HEK293 (cell line): Measurements from ENCODE around the gene MVK.

ENCODE experiments used
- AEBP2 ChIP-seq: fragments of 450-650 bp; formaldehyde crosslinking; IDR thresholded peaks from 2 replicates; pipeline ENCODE4 v1.5.1; 2016; ENCODE audit warnings: missing biosample characterization, missing genetic modification characterization, borderline replicate concordance
- ZBTB20 ChIP-seq: fragments of 450-650 bp; formaldehyde crosslinking; IDR thresholded peaks from 2 replicates; pipeline ENCODE4 v1.5.1; 2016; ENCODE audit warnings: missing biosample characterization, missing genetic modification characterization
- ZNF521 ChIP-seq: fragments of 450-650 bp; formaldehyde crosslinking; IDR thresholded peaks from 2 replicates; pipeline ENCODE4 v1.5.1; 2017; ENCODE audit warnings: missing biosample characterization, mild to moderate bottlenecking, missing genetic modification characterization
- ZNF610 ChIP-seq: fragments of 450-650 bp; formaldehyde crosslinking; IDR thresholded peaks from 2 replicates; pipeline ENCODE4 v1.5.1; 2016; ENCODE audit warnings: missing biosample characterization, missing genetic modification characterization, borderline replicate concordance
- ZNF768 ChIP-seq: fragments of 450-650 bp; formaldehyde crosslinking; IDR thresholded peaks from 2 replicates; pipeline ENCODE4 v1.5.1; 2018; ENCODE audit warnings: missing biosample characterization, mild to moderate bottlenecking, missing genetic modification characterization
- TF ChIP-seq, protein P1 (sequence below): fragments of 450-650 bp; formaldehyde crosslinking; IDR thresholded peaks from 2 replicates; pipeline ENCODE4 v1.5.1; 2016; ENCODE audit warnings: missing biosample characterization, missing genetic modification characterization

DNA sequence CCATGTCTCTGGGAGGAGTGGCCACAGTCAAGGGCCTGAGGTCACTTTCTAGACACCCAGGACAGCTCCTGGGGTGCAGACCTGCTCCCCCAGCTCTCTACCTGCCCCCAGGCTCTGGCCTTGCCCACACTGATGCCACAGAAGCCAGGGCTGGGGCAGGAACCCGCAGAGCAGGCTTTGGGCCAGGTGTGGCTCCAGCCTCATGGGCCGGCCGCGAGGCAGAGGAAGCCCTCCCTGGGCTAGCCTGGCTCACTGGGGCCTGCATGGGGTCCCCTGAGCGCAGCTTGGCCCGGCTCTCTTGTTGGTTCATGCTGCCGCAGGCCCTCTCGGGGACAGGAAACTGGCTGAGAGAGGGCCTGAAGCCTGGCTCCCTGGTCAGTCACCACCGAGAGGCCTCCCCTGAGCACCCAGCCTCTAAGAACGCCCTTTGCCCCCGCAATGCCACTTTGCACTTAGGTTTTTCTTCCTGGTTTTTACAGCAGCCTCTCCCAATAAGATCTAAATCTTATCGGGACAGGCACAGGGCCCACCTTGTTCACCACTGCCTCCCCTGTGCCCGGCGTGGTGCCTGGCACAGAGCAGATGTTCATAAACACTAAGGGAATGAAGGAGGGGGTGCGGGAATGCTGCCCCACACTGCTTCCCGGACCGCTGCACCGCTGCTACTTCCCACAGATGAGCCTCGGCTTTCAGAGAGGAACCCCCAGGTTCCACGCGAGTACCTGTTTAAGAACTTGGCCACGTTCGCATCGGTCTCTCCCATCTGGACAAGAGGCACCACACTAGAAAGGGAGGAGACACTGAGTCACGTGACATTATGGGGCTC lies 15.0 kb upstream of the MVK start:
- TF ChIP-seq ZNF610 (tag by site-specific recombination) (no peak), ZBTB20 (no peak), ZNF521 (tag by site-specific recombination) (no peak), ZNF768 (tag by site-specific recombination) (no peak), AEBP2 (tag by site-specific recombination) (no peak)
- TF ChIP-seq, protein P1, sequence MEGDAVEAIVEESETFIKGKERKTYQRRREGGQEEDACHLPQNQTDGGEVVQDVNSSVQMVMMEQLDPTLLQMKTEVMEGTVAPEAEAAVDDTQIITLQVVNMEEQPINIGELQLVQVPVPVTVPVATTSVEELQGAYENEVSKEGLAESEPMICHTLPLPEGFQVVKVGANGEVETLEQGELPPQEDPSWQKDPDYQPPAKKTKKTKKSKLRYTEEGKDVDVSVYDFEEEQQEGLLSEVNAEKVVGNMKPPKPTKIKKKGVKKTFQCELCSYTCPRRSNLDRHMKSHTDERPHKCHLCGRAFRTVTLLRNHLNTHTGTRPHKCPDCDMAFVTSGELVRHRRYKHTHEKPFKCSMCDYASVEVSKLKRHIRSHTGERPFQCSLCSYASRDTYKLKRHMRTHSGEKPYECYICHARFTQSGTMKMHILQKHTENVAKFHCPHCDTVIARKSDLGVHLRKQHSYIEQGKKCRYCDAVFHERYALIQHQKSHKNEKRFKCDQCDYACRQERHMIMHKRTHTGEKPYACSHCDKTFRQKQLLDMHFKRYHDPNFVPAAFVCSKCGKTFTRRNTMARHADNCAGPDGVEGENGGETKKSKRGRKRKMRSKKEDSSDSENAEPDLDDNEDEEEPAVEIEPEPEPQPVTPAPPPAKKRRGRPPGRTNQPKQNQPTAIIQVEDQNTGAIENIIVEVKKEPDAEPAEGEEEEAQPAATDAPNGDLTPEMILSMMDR: no peak
